ENCODE data around the gene SIX3. TPM values are rescaled to one million over a fixed set of nuclear protein-coding genes. Genes with fewer than 3 reads are reported as not detected.

Gene SIX3
- total and polyA plus RNA-seq, 2 donors (not counting 1 experiment from before 2014, with no cell fraction given): not detected

- 65% methylated on average over 6 of the region's 6 CpGs for WGBS (ENCODE audit: insufficient coverage)
- Mint-ChIP-seq H3K9me3 (ENCODE audit: insufficient read depth) (no peaks in the 10 kb centered on the region), H3K27ac (no peak overlapping the region), H3K27me3 (peaks cover 75% of the 10 kb centered on the region), H3K4me1 (peaks cover 45% of the 10 kb centered on the region), H3K4me3 (peak overlapping the region; percentile 53)
- H3K9me3 ChIP-seq (ENCODE audit: control extremely low read depth in 1 of 3, control insufficient read depth in 2 of 3, insufficient read depth in 1 of 3, low read length in 2 of 3): peaks cover 0 to 12% (median 0%) of the 10 kb centered on the region in 3 donors
- H3K9ac ChIP-seq (ENCODE audit: low read length): no peak overlapping the region
- H3K4me1 ChIP-seq (ENCODE audit: control insufficient read depth in 2 of 2, insufficient read depth in 2 of 2, low read length in 2 of 2): peaks cover 47 to 55% of the 10 kb centered on the region in 2 donors
- peaks cover 0 to 96% (median 57%) of the 10 kb centered on the region in 4 experiments for H3K27me3 ChIP-seq (replicated peaks in 1 of 4; ENCODE audit: control extremely low read depth in 1 of 4, control insufficient read depth in 3 of 4, insufficient read depth in 4 of 4, low read length in 3 of 4)
- CTCF ChIA-PET: interaction anchor here (1.1 to 10.5 kb wide), 4 partner anchors 14 to 559 kb away, joined by 3 to 216 read pairs (median 5); no protein-coding TSS in a partner anchor
- TF ChIP-seq EZH2 (IDR thresholded peaks at IDR 0.05; ENCODE audit: borderline replicate concordance, insufficient read depth, low read depth, low read length, poor library complexity, severe bottlenecking): no peak
- TF ChIP-seq, protein P1, sequence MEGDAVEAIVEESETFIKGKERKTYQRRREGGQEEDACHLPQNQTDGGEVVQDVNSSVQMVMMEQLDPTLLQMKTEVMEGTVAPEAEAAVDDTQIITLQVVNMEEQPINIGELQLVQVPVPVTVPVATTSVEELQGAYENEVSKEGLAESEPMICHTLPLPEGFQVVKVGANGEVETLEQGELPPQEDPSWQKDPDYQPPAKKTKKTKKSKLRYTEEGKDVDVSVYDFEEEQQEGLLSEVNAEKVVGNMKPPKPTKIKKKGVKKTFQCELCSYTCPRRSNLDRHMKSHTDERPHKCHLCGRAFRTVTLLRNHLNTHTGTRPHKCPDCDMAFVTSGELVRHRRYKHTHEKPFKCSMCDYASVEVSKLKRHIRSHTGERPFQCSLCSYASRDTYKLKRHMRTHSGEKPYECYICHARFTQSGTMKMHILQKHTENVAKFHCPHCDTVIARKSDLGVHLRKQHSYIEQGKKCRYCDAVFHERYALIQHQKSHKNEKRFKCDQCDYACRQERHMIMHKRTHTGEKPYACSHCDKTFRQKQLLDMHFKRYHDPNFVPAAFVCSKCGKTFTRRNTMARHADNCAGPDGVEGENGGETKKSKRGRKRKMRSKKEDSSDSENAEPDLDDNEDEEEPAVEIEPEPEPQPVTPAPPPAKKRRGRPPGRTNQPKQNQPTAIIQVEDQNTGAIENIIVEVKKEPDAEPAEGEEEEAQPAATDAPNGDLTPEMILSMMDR (IDR thresholded peaks at IDR 0.05): no peak
- H3K27ac ChIP-seq (ENCODE audit: low read length in 2 of 2): no peak overlapping the region
- no peak overlapping the region for H2AFZ ChIP-seq (ENCODE audit: insufficient read depth, low read depth, low read length, poor library complexity, severe bottlenecking)
- no peaks in the 10 kb centered on the region for H4K20me1 ChIP-seq (ENCODE audit: control insufficient read depth, insufficient read depth, low read length, poor library complexity, severe bottlenecking)
- H3K4me3 ChIP-seq (ENCODE audit: control extremely low read depth in 1 of 5, extremely low read depth in 1 of 5, insufficient read depth in 1 of 5, low read depth in 2 of 5, low read length in 4 of 5): no peak overlapping the region
- intact Hi-C loops (cut with micrococcal nuclease): no loop called here
- H3K79me2 ChIP-seq (ENCODE audit: control insufficient read depth, insufficient read depth, low read length): no peaks in the 10 kb centered on the region
- ATAC-seq (ENCODE audit: low read depth) (no peak), DNase-seq (no peak)
- POLR2A ChIA-PET: no interaction called here
- H3K36me3 ChIP-seq (replicated peaks in 1 of 2; ENCODE audit: control extremely low read depth in 1 of 2, control insufficient read depth in 1 of 2, extremely low read depth in 1 of 2, insufficient read depth in 2 of 2, low read length in 1 of 2): no peaks in the 10 kb centered on the region
- no peak overlapping the region for H3K4me2 ChIP-seq (replicated peaks; ENCODE audit: low read depth, low read length, poor library complexity, severe bottlenecking)
These were observed 9.6 kb downstream of the SIX3 start for GRCh38 chr2:44951124-44951523.

DNA sequence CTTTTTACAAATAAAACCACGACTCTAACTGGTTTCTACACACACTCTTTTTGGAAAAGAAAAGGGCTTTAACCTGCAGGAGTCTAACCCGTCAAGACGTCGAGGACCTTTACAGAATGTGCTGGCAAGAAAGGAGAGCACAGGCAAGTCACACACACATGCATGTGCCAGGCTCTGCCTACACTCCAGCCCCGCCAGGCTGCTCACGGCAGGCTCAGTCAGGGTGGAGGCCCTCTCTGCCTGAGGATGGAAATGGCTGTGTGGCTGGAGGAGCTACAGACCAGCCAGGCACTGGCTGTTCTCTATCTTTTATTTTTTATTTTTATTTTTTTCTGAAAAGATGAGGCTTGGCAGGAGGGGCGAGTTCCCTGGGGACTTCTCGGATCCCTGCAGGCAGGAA, 10.2 kb downstream of the SIX3 start:
- Histone ChIP-seq H2AFZ (ENCODE audit: insufficient read depth, low read depth, low read length, poor library complexity, severe bottlenecking) (peak overlapping the region; percentile 75), H3K9ac (ENCODE audit: low read length) (peak overlapping the region; percentile 44), H3K36me3 (replicated peaks in 1 of 2; ENCODE audit: control extremely low read depth in 1 of 2, control insufficient read depth in 1 of 2, extremely low read depth in 1 of 2, insufficient read depth in 2 of 2, low read length in 1 of 2) (no peaks in the 10 kb centered on the region), H3K27ac (ENCODE audit: low read length in 2 of 2) (no peak overlapping the region), H4K20me1 (ENCODE audit: control insufficient read depth, insufficient read depth, low read length, poor library complexity, severe bottlenecking) (no peaks in the 10 kb centered on the region), H3K27me3 (replicated peaks in 1 of 4; ENCODE audit: control extremely low read depth in 1 of 4, control insufficient read depth in 3 of 4, insufficient read depth in 4 of 4, low read length in 3 of 4) (peaks cover 0 to 96% (median 53%) of the 10 kb centered on the region in 4 experiments), H3K79me2 (ENCODE audit: control insufficient read depth, insufficient read depth, low read length) (no peaks in the 10 kb centered on the region), H3K4me1 (ENCODE audit: control insufficient read depth in 2 of 2, insufficient read depth in 2 of 2, low read length in 2 of 2) (peaks cover 47 to 55% of the 10 kb centered on the region in 2 donors), H3K4me2 (replicated peaks; ENCODE audit: low read depth, low read length, poor library complexity, severe bottlenecking) (peak overlapping the region; percentile 76), H3K9me3 (ENCODE audit: control extremely low read depth in 1 of 3, control insufficient read depth in 2 of 3, insufficient read depth in 1 of 3, low read length in 2 of 3) (peaks cover 0 to 12% (median 0%) of the 10 kb centered on the region in 3 donors), H3K4me3 (ENCODE audit: control extremely low read depth in 1 of 5, extremely low read depth in 1 of 5, insufficient read depth in 1 of 5, low read depth in 2 of 5, low read length in 4 of 5) (peak overlapping the region in 4 of 5 experiments; percentile 15 to 55 (median 41))
- intact Hi-C loops (cut with micrococcal nuclease): no loop called here
- no peak overlapping the region for H3K27ac Mint-ChIP-seq
- ChIA-PET POLR2A (no interaction called here), CTCF (interaction anchor here (1.5 to 10.5 kb wide), 2 partner anchors 33 to 560 kb away, joined by 4 to 216 read pairs; no protein-coding TSS in a partner anchor)
- TF ChIP-seq EZH2 (IDR thresholded peaks at IDR 0.05; ENCODE audit: borderline replicate concordance, insufficient read depth, low read depth, low read length, poor library complexity, severe bottlenecking): no peak
- TF ChIP-seq, protein P1 (IDR thresholded peaks at IDR 0.05): no peak
- ATAC-seq (ENCODE audit: low read depth) (no peak), DNase-seq (peak; percentile 35)
- WGBS (ENCODE audit: insufficient coverage): 49% methylated on average over 6 of the region's 8 CpGs
- H3K9me3 Mint-ChIP-seq (ENCODE audit: insufficient read depth): no peaks in the 10 kb centered on the region
- H3K4me1 Mint-ChIP-seq: peaks cover 45% of the 10 kb centered on the region
- H3K4me3 Mint-ChIP-seq: peak overlapping the region; percentile 53
- peaks cover 80% of the 10 kb centered on the region for H3K27me3 Mint-ChIP-seq

Data from B cell (primary cell).